ENCODE data around the gene CHD6.

The CHD6 gene

GRCh38 chr20:41507436-41507835 lies 110.7 kb downstream of the CHD6 start:
- no peak overlapping the region for H3K27ac ChIP-seq
- H3K27me3 ChIP-seq (replicated peaks), result no peaks in the 10 kb centered on the region
- no peak overlapping the region for H3K4me3 ChIP-seq (ENCODE audit: low read depth, low read length)
- in situ Hi-C loops (cut with HindIII; ENCODE audit: low pct_ligation_motif_present, low sequenced_read_pairs), result no loop called here
- no peak for DNase-seq
- H3K36me3 ChIP-seq (replicated peaks), result no peaks in the 10 kb centered on the region
- TF ChIP-seq, protein P1, sequence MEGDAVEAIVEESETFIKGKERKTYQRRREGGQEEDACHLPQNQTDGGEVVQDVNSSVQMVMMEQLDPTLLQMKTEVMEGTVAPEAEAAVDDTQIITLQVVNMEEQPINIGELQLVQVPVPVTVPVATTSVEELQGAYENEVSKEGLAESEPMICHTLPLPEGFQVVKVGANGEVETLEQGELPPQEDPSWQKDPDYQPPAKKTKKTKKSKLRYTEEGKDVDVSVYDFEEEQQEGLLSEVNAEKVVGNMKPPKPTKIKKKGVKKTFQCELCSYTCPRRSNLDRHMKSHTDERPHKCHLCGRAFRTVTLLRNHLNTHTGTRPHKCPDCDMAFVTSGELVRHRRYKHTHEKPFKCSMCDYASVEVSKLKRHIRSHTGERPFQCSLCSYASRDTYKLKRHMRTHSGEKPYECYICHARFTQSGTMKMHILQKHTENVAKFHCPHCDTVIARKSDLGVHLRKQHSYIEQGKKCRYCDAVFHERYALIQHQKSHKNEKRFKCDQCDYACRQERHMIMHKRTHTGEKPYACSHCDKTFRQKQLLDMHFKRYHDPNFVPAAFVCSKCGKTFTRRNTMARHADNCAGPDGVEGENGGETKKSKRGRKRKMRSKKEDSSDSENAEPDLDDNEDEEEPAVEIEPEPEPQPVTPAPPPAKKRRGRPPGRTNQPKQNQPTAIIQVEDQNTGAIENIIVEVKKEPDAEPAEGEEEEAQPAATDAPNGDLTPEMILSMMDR (IDR thresholded peaks at IDR 0.05; ENCODE audit: low read depth, low read length, missing control alignments), result no peak

- no peak overlapping the region for H3K27ac ChIP-seq
- no peak overlapping the region for H3K4me3 ChIP-seq (ENCODE audit: low read depth, low read length)
- in situ Hi-C loops (cut with HindIII; ENCODE audit: low pct_ligation_motif_present, low sequenced_read_pairs), result no loop called here
- DNase-seq, result no peak
- H3K36me3 ChIP-seq (replicated peaks), result no peaks in the 10 kb centered on the region
- no peaks in the 10 kb centered on the region for H3K27me3 ChIP-seq (replicated peaks)
- TF ChIP-seq, protein P1 (IDR thresholded peaks at IDR 0.05; ENCODE audit: low read depth, low read length, missing control alignments), result no peak
Observed at GRCh38 chr20:41506192-41506915, 111.8 kb downstream of the CHD6 start.

DNA sequence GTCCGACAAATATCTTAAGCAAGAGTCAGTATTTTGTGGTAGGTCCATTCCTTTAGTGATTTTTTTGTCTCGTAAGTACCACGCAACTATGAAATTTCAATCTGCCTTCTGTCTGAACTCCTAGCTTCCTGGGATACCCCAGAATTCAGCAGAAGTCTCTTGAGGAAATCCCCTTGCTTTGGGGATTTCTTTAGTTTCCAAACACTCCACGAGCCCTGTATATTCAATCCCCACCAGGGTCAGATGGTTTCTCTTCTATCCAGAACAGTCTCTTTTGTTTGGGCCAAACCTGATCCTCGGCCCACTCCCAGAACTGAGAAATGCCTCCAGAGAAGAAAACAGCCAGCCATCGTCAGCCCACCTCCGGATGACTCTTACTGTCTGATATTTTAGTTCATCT lies 113.0 kb downstream of the CHD6 start:
- TF ChIP-seq, protein P1 (IDR thresholded peaks at IDR 0.05; ENCODE audit: low read depth, low read length, missing control alignments), result no peak
- Histone ChIP-seq H3K27me3 (replicated peaks) (no peaks in the 10 kb centered on the region), H3K27ac (no peak overlapping the region), H3K36me3 (replicated peaks) (no peaks in the 10 kb centered on the region), H3K4me3 (ENCODE audit: low read depth, low read length) (no peak overlapping the region)
- in situ Hi-C loops (cut with HindIII; ENCODE audit: low pct_ligation_motif_present, low sequenced_read_pairs), result no loop called here
- DNase-seq, result no peak

DNA sequence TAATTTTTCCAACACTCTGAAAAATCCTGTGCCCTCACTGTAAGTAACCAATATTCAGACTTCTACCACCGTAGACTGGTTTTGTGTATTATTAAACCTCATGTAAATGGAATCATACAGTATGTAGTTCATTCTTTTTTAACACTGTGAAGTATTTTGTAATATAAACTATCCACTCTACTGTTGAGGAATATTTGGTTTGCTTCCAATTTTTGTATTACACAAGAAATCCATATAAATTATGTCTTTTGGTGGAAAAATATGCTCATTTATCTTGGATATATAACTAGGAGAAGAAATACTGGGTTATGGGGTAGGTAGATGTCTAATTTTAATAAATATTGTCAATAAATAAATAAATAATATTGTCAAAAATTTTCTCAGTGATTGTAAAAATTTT lies 116.8 kb downstream of the CHD6 start:
- in situ Hi-C loops (cut with HindIII; ENCODE audit: low pct_ligation_motif_present, low sequenced_read_pairs), result no loop called here
- H3K27ac ChIP-seq, result no peak overlapping the region
- H3K27me3 ChIP-seq (replicated peaks), result no peaks in the 10 kb centered on the region
- peaks cover 5% of the 10 kb centered on the region for H3K36me3 ChIP-seq (replicated peaks)
- no peak for DNase-seq
- TF ChIP-seq, protein P1 (IDR thresholded peaks at IDR 0.05; ENCODE audit: low read depth, low read length, missing control alignments), result no peak
- no peak overlapping the region for H3K4me3 ChIP-seq (ENCODE audit: low read depth, low read length)

DNA sequence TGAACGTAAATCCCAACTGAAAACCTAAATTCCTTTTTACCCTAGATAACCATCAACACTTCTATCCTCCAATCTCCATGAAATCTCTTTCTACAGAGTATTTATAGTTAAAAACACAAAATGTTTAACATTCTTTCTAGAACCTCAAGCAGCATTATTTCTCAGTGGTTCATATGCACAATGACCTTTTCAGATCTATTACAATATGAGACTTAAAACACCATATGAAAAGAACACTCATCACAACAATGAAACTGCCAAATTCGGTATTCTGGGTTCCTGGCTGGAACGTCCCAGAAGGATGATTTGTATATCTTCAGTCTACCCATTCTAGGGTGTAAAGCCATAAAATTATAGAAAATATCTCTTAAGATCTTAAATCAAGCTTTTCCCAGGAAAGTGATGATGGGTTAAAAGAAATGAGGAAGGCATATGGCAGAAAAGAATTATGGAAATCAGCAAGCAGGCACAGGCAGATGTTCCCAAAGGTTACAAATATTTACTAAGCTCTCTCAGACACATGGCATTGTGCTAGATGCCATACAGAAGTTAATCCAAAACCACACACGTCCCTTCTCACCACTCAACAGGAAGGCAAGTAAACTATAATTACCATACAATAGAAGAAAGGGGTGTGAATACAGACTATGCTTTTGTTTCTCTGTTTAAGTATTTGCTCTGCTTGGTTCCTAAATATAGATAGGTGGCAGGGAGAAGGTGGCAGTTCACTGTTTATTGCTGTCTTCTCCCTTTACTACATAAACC lies 118.0 kb downstream of the CHD6 start:
- Histone ChIP-seq H3K4me3 (ENCODE audit: low read depth, low read length) (no peak overlapping the region), H3K27me3 (replicated peaks) (no peaks in the 10 kb centered on the region), H3K27ac (no peak overlapping the region), H3K36me3 (replicated peaks) (peaks cover 5% of the 10 kb centered on the region)
- TF ChIP-seq, protein P1 (IDR thresholded peaks at IDR 0.05; ENCODE audit: low read depth, low read length, missing control alignments), result no peak
- in situ Hi-C loops (cut with HindIII; ENCODE audit: low pct_ligation_motif_present, low sequenced_read_pairs), result no loop called here
- peak; percentile 1 for DNase-seq
